HL-60 (cell line): Measurements from ENCODE around the gene RPRML.

Source experiments
- DNase-seq, 2 experiments: peaks; one replicate each; pipeline ENCODE4 v3.0.0-alpha.2; 2010 to 2020; ENCODE audit warnings: low read depth in 1 of 2, low spot score in 1 of 2
- H3K27ac ChIP-seq: fragments of 250-450 bp; sonication (Bioruptor Pico); replicated peaks from 2 replicates; pipeline ENCODE4 v1.5.1; 2020; ENCODE audit warnings: mild to moderate bottlenecking, moderate library complexity
- H3K27me3 ChIP-seq: fragments of 250-450 bp; sonication (Bioruptor Pico); 2 replicates; pipeline ENCODE4 v1.5.1; 2021; ENCODE audit warnings: mild to moderate bottlenecking, moderate library complexity; ENCODE audit not compliant: insufficient read depth, poor library complexity, severe bottlenecking
- H3K4me3 ChIP-seq: replicated peaks from 2 replicates; pipeline ENCODE4 v1.5.1; 2011; ENCODE audit warnings: mild to moderate bottlenecking, control low read depth, low read length; ENCODE audit not compliant: insufficient read depth
- GABPA ChIP-seq: IDR thresholded peaks from 2 replicates; pipeline ENCODE4 v1.6.1; 2012; ENCODE audit warnings: low read depth
- POLR2AphosphoS5 ChIP-seq: IDR thresholded peaks from 2 replicates; pipeline ENCODE4 v1.6.1; 2012; ENCODE audit warnings: low read depth
- SPI1 ChIP-seq: IDR thresholded peaks from 2 replicates; pipeline ENCODE4 v1.6.1; 2012; ENCODE audit warnings: low read depth, mild to moderate bottlenecking, borderline replicate concordance
- TF ChIP-seq, protein P1 (sequence below): IDR thresholded peaks from one replicate; pipeline ENCODE4 v1.5.1; 2011; ENCODE audit warnings: low read length, control low read depth, inconsistent platforms; ENCODE audit not compliant: insufficient read depth
- TF ChIP-seq, protein P2 (sequence below): IDR thresholded peaks from 2 replicates; pipeline ENCODE4 v1.6.1; 2012; ENCODE audit warnings: low read depth; ENCODE audit not compliant: insufficient replicate concordance

The RPRML gene

DNA sequence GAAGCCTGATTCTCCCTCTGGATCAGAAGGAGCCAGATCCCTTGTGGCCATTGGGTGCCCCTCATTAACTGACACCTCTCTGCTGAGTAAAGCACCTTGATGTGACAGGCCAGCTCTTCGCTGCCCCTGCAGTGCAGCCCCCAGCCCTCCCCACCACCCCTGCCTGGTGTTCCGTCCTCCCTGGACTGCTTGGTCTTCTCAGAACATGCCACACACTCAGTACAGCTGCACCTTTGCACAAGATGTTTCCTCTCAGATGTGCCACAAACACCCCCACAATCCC is 35.9 kb downstream of the RPRML start:
- DNase-seq: no peak
- Histone ChIP-seq H3K27me3 (no peaks in the 10 kb centered on the region), H3K4me3 (no peak overlapping the region), H3K27ac (no peak overlapping the region)
- TF ChIP-seq, protein P1, sequence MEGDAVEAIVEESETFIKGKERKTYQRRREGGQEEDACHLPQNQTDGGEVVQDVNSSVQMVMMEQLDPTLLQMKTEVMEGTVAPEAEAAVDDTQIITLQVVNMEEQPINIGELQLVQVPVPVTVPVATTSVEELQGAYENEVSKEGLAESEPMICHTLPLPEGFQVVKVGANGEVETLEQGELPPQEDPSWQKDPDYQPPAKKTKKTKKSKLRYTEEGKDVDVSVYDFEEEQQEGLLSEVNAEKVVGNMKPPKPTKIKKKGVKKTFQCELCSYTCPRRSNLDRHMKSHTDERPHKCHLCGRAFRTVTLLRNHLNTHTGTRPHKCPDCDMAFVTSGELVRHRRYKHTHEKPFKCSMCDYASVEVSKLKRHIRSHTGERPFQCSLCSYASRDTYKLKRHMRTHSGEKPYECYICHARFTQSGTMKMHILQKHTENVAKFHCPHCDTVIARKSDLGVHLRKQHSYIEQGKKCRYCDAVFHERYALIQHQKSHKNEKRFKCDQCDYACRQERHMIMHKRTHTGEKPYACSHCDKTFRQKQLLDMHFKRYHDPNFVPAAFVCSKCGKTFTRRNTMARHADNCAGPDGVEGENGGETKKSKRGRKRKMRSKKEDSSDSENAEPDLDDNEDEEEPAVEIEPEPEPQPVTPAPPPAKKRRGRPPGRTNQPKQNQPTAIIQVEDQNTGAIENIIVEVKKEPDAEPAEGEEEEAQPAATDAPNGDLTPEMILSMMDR: no peak
- TF ChIP-seq GABPA (no peak), SPI1 (no peak), POLR2AphosphoS5 (no peak)
- TF ChIP-seq, protein P2, sequence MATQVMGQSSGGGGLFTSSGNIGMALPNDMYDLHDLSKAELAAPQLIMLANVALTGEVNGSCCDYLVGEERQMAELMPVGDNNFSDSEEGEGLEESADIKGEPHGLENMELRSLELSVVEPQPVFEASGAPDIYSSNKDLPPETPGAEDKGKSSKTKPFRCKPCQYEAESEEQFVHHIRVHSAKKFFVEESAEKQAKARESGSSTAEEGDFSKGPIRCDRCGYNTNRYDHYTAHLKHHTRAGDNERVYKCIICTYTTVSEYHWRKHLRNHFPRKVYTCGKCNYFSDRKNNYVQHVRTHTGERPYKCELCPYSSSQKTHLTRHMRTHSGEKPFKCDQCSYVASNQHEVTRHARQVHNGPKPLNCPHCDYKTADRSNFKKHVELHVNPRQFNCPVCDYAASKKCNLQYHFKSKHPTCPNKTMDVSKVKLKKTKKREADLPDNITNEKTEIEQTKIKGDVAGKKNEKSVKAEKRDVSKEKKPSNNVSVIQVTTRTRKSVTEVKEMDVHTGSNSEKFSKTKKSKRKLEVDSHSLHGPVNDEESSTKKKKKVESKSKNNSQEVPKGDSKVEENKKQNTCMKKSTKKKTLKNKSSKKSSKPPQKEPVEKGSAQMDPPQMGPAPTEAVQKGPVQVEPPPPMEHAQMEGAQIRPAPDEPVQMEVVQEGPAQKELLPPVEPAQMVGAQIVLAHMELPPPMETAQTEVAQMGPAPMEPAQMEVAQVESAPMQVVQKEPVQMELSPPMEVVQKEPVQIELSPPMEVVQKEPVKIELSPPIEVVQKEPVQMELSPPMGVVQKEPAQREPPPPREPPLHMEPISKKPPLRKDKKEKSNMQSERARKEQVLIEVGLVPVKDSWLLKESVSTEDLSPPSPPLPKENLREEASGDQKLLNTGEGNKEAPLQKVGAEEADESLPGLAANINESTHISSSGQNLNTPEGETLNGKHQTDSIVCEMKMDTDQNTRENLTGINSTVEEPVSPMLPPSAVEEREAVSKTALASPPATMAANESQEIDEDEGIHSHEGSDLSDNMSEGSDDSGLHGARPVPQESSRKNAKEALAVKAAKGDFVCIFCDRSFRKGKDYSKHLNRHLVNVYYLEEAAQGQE: no peak

DNA sequence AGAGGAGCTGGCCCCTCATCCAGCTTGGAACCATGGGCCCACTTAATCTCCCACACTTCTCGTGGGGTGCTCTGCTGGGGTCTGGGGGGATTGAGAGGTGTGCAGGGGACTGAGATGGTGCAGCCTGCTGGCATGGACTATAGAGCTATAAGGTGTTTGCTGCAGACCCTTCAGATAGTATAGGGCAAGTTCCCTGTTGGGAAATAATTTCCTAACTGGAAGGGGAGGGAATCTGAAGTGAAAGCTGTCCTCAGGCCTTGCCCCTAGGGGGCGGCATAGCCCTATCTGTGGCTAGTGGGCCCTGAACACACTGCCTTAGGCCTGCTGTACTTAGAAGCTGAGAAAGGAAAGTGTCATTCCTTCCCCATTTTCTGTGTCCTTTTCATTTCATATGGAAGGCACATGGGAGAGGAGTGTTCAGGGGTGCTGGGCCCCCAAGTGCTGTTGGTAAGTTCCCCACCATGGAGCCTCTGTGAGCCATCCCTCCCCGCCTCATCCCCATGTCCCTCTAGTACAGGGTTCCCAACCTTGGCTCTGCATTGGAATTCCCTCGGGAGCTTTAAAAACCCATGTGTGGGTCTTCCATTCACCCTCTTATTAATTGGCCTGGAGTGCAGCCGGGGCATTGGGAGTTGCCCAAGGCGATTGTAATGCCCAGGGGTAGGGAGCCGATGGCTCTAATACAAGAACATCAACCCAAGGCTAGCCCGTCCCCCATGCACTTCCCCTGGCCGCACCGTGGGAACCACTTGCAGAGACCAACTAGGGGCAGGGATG is 36.4 kb downstream of the RPRML start:
- DNase-seq: peak; percentile 23 to 57
- H3K4me3 ChIP-seq: no peak overlapping the region
- no peak overlapping the region for H3K27ac ChIP-seq
- no peaks in the 10 kb centered on the region for H3K27me3 ChIP-seq
- TF ChIP-seq, protein P2: no peak
- TF ChIP-seq POLR2AphosphoS5 (no peak), GABPA (no peak), SPI1 (no peak)
- TF ChIP-seq, protein P1: peak; percentile 80

DNA sequence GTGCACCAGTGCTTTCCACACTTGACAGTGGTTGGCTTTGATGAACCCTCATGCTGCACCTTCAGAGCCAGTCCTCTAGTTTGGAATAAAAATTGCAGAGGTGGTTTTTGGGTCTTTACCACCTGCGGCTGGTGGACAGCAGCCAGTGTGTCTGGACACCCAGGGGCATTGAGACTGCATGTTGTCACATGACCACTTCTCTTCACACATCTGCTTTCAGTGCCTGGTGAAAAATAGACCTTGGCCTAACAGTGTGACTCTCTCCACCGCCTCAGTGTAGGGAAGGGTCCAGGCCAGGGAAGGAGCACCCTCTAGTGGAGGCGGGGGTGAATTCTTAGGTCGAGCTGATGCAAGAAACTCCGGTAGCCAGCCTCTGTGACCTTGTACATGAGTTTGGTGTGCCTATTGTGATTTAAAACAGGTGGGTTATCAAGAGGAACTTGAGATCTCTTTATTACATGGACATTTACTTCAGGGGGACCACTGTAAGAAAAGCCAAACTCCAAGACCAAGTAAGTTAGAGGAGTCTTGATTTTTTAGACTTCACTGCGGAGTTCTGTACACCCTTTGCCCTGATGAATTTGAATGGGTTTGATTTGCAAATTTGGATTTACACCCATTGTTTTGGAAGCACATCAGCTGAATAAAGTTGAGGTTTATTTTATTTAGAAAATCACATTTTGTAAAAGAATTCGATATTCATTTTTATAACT is 38.2 kb downstream of the RPRML start:
- peak; percentile 48 to 83 for DNase-seq
- no peaks in the 10 kb centered on the region for H3K27me3 ChIP-seq
- H3K27ac ChIP-seq: no peak overlapping the region
- H3K4me3 ChIP-seq: no peak overlapping the region
- TF ChIP-seq, protein P1: peak; percentile 93
- TF ChIP-seq GABPA: no peak
